Activated CD4-positive, alpha-beta memory T cell treated with anti-CD3 and anti-CD28 coated beads, Interleukin-2, amount 10 ng/mL, durations not matched to agents 7 days and 5 days (primary cell): ENCODE results near the gene ZBTB38. TPM values are rescaled to one million over a fixed set of nuclear protein-coding genes. Genes with fewer than 3 reads are reported as not detected.

Source experiments
- CTCF ChIA-PET: fragments of 350-600 bp; sonication (Branson Sonifier 250); formaldehyde crosslinking; loops from one replicate; lab custom pipeline; 2021; ENCODE audit warnings: antibody characterized with exemption, inconsistent platforms; lab: Charles Lee
- POLR2A ChIA-PET: fragments of 350-600 bp; sonication (Branson Sonifier 250); formaldehyde crosslinking; loops from one replicate; lab custom pipeline; 2021; ENCODE audit warnings: antibody characterized with exemption; lab: Charles Lee
- DNase-seq: peaks from one replicate; pipeline ENCODE4 v3.0.0-alpha.2; 2020
- H3K27ac Mint-ChIP-seq: one replicate; pipeline ENCODE4 v1.8.0; 2021; ENCODE audit warnings: mild to moderate bottlenecking, mixed read lengths
- H3K27me3 Mint-ChIP-seq: one replicate; pipeline ENCODE4 v1.8.0; 2021; ENCODE audit warnings: mixed read lengths
- H3K36me3 Mint-ChIP-seq: one replicate; pipeline ENCODE4 v1.8.0; 2021; ENCODE audit warnings: low read depth, mixed read lengths
- H3K4me1 Mint-ChIP-seq: one replicate; pipeline ENCODE4 v1.8.0; 2021; ENCODE audit warnings: mixed read lengths
- H3K4me3 Mint-ChIP-seq: one replicate; pipeline ENCODE4 v1.8.0; 2021; ENCODE audit warnings: mild to moderate bottlenecking, mixed read lengths
- H3K9me3 Mint-ChIP-seq: one replicate; pipeline ENCODE4 v1.8.0; 2021; ENCODE audit warnings: mixed read lengths
- total RNA-seq, 2 experiments: library from RNA; stranded (reverse); gene quantifications; one replicate each; pipeline ENCODE4 v1.2.3, GENCODE V29; 2021

ZBTB38 gene
- total RNA-seq, 2 experiments from 2014 or later: 36.0 to 39.6 TPM

GRCh38 chr3:141345528-141345927 lies 22.8 kb upstream of the ZBTB38 start:
- Mint-ChIP-seq H3K4me1 (no peaks in the 10 kb centered on the region), H3K27me3 (peaks cover 14% of the 10 kb centered on the region), H3K36me3 (peaks cover 7% of the 10 kb centered on the region), H3K4me3 (no peak overlapping the region), H3K9me3 (no peaks in the 10 kb centered on the region), H3K27ac (no peak overlapping the region)
- no peak for DNase-seq
- ChIA-PET POLR2A (no interaction called here), CTCF (interaction anchor here (0.9 to 1.6 kb wide), 3 partner anchors 15 to 109 kb away, joined by 3 to 5 read pairs (median 4); no protein-coding TSS in a partner anchor)

- peaks cover 7% of the 10 kb centered on the region for H3K36me3 Mint-ChIP-seq
- H3K27me3 Mint-ChIP-seq: peaks cover 14% of the 10 kb centered on the region
- no peak overlapping the region for H3K4me3 Mint-ChIP-seq
- no peaks in the 10 kb centered on the region for H3K9me3 Mint-ChIP-seq
- no peaks in the 10 kb centered on the region for H3K4me1 Mint-ChIP-seq
- ChIA-PET CTCF (interaction anchor here (1.6 kb wide), 1 partner anchor 95 kb away, joined by 5 read pairs; no protein-coding TSS in a partner anchor), POLR2A (interaction anchor here (0.9 kb wide), 1 partner anchor 35 kb away, joined by 3 read pairs; no protein-coding TSS in a partner anchor)
- no peak overlapping the region for H3K27ac Mint-ChIP-seq
- no peak for DNase-seq
Measured at GRCh38 chr3:141346007-141346406, 22.3 kb upstream of the ZBTB38 start.

GRCh38 chr3:141346418-141346817 lies 21.9 kb upstream of the ZBTB38 start:
- H3K4me1 Mint-ChIP-seq: no peaks in the 10 kb centered on the region
- H3K9me3 Mint-ChIP-seq: no peaks in the 10 kb centered on the region
- ChIA-PET POLR2A (interaction anchor here (0.9 kb wide), 1 partner anchor 35 kb away, joined by 3 read pairs; no protein-coding TSS in a partner anchor), CTCF (no interaction called here)
- H3K27ac Mint-ChIP-seq: no peak overlapping the region
- peaks cover 10% of the 10 kb centered on the region for H3K27me3 Mint-ChIP-seq
- no peak overlapping the region for H3K4me3 Mint-ChIP-seq
- H3K36me3 Mint-ChIP-seq: peaks cover 7% of the 10 kb centered on the region
- no peak for DNase-seq

- H3K36me3 Mint-ChIP-seq: peaks cover 7% of the 10 kb centered on the region
- no peak for DNase-seq
- POLR2A ChIA-PET: interaction anchor here (0.9 kb wide), 1 partner anchor 35 kb away, joined by 3 read pairs; no protein-coding TSS in a partner anchor
- CTCF ChIA-PET: no interaction called here
- no peaks in the 10 kb centered on the region for H3K4me1 Mint-ChIP-seq
- H3K4me3 Mint-ChIP-seq: no peak overlapping the region
- no peaks in the 10 kb centered on the region for H3K9me3 Mint-ChIP-seq
- H3K27me3 Mint-ChIP-seq: peaks cover 7% of the 10 kb centered on the region
- H3K27ac Mint-ChIP-seq: no peak overlapping the region
Measured at GRCh38 chr3:141346839-141347238, 21.5 kb upstream of the ZBTB38 start.

- POLR2A ChIA-PET: no interaction called here
Measured at GRCh38 chr3:141348837-141349236, 19.5 kb upstream of the ZBTB38 start.

GRCh38 chr3:141349711-141350110 lies 18.6 kb upstream of the ZBTB38 start:
- peaks cover 7% of the 10 kb centered on the region for H3K36me3 Mint-ChIP-seq
- no peak overlapping the region for H3K4me3 Mint-ChIP-seq
- H3K9me3 Mint-ChIP-seq: no peaks in the 10 kb centered on the region
- POLR2A ChIA-PET: no interaction called here
- no peak overlapping the region for H3K27ac Mint-ChIP-seq
- peaks cover 8% of the 10 kb centered on the region for H3K27me3 Mint-ChIP-seq
- no peaks in the 10 kb centered on the region for H3K4me1 Mint-ChIP-seq
- CTCF ChIA-PET: interaction anchor here (0.6 to 1.9 kb wide), 3 partner anchors 8 to 339 kb away, joined by 3 to 6 read pairs (median 3); no protein-coding TSS in a partner anchor
- DNase-seq: no peak

More at GRCh38 chr3:141348837-141349236, 19.5 kb upstream of the ZBTB38 start:
- Mint-ChIP-seq H3K27ac (no peak overlapping the region), H3K27me3 (peaks cover 10% of the 10 kb centered on the region), H3K4me1 (no peaks in the 10 kb centered on the region), H3K36me3 (peaks cover 7% of the 10 kb centered on the region), H3K4me3 (no peak overlapping the region), H3K9me3 (no peaks in the 10 kb centered on the region)
- CTCF ChIA-PET: interaction anchor here (1.1 to 1.9 kb wide), 2 partner anchors 9 to 12 kb away, joined by 3 to 6 read pairs; no protein-coding TSS in a partner anchor
- DNase-seq: no peak

- Mint-ChIP-seq H3K4me1 (no peaks in the 10 kb centered on the region), H3K9me3 (no peaks in the 10 kb centered on the region), H3K4me3 (no peak overlapping the region), H3K27ac (no peak overlapping the region), H3K36me3 (peaks cover 7% of the 10 kb centered on the region), H3K27me3 (peaks cover 8% of the 10 kb centered on the region)
- no peak for DNase-seq
- CTCF ChIA-PET: no interaction called here
- POLR2A ChIA-PET: no interaction called here
Measured at GRCh38 chr3:141350666-141351065, 17.6 kb upstream of the ZBTB38 start.

- peaks cover 7% of the 10 kb centered on the region for H3K36me3 Mint-ChIP-seq
- POLR2A ChIA-PET: no interaction called here
- DNase-seq: no peak
- no peak overlapping the region for H3K27ac Mint-ChIP-seq
- H3K4me1 Mint-ChIP-seq: no peaks in the 10 kb centered on the region
- no peaks in the 10 kb centered on the region for H3K9me3 Mint-ChIP-seq
- peaks cover 10% of the 10 kb centered on the region for H3K27me3 Mint-ChIP-seq
- no peak overlapping the region for H3K4me3 Mint-ChIP-seq
- CTCF ChIA-PET: interaction anchor here (0.9 to 1.9 kb wide), 4 partner anchors 8 to 100 kb away, joined by 4 to 7 read pairs (median 5); no protein-coding TSS in a partner anchor
Measured at GRCh38 chr3:141352262-141352984, 15.9 kb upstream of the ZBTB38 start.

- ChIA-PET CTCF (interaction anchor here (1.1 to 1.4 kb wide), 3 partner anchors 59 to 101 kb away, joined by 3 to 5 read pairs (median 3); no protein-coding TSS in a partner anchor), POLR2A (no interaction called here)
- H3K36me3 Mint-ChIP-seq: peaks cover 4% of the 10 kb centered on the region
Measured at GRCh38 chr3:141353652-141354495, 14.4 kb upstream of the ZBTB38 start.

GRCh38 chr3:141354517-141354916 lies 13.8 kb upstream of the ZBTB38 start:
- H3K4me3 Mint-ChIP-seq: no peak overlapping the region
- peaks cover under 1% of the 10 kb centered on the region for H3K36me3 Mint-ChIP-seq
- POLR2A ChIA-PET: no interaction called here
- no peak for DNase-seq
- no peaks in the 10 kb centered on the region for H3K9me3 Mint-ChIP-seq
- no peak overlapping the region for H3K27ac Mint-ChIP-seq
- peaks cover 10% of the 10 kb centered on the region for H3K27me3 Mint-ChIP-seq
- no peaks in the 10 kb centered on the region for H3K4me1 Mint-ChIP-seq
- CTCF ChIA-PET: interaction anchor here (1.1 to 1.4 kb wide), 3 partner anchors 58 to 100 kb away, joined by 3 to 5 read pairs (median 3); no protein-coding TSS in a partner anchor

More at GRCh38 chr3:141353652-141354495, 14.4 kb upstream of the ZBTB38 start:
- Mint-ChIP-seq H3K27ac (no peak overlapping the region), H3K4me1 (no peaks in the 10 kb centered on the region), H3K27me3 (peaks cover 10% of the 10 kb centered on the region), H3K9me3 (no peaks in the 10 kb centered on the region), H3K4me3 (no peak overlapping the region)
- DNase-seq: no peak

- no peak overlapping the region for H3K27ac Mint-ChIP-seq
- no peak overlapping the region for H3K4me3 Mint-ChIP-seq
- no peaks in the 10 kb centered on the region for H3K9me3 Mint-ChIP-seq
- DNase-seq: no peak
- ChIA-PET POLR2A (no interaction called here), CTCF (interaction anchor here (1.1 kb wide), 1 partner anchor 97 kb away, joined by 3 read pairs; no protein-coding TSS in a partner anchor)
- H3K36me3 Mint-ChIP-seq: no peaks in the 10 kb centered on the region
- no peaks in the 10 kb centered on the region for H3K4me1 Mint-ChIP-seq
- peaks cover 10% of the 10 kb centered on the region for H3K27me3 Mint-ChIP-seq
Measured at GRCh38 chr3:141355242-141355641, 13.1 kb upstream of the ZBTB38 start.

- no peak for DNase-seq
Measured at GRCh38 chr3:141356046-141356445, 12.3 kb upstream of the ZBTB38 start.

More at GRCh38 chr3:141356046-141356445, 12.3 kb upstream of the ZBTB38 start:
- ChIA-PET POLR2A (no interaction called here), CTCF (no interaction called here)
- no peaks in the 10 kb centered on the region for H3K36me3 Mint-ChIP-seq
- peaks cover 5% of the 10 kb centered on the region for H3K4me1 Mint-ChIP-seq
- peaks cover 10% of the 10 kb centered on the region for H3K27me3 Mint-ChIP-seq
- no peaks in the 10 kb centered on the region for H3K9me3 Mint-ChIP-seq
- H3K4me3 Mint-ChIP-seq: no peak overlapping the region
- H3K27ac Mint-ChIP-seq: peak overlapping the region; percentile 26
